GM18907 (cell line): ENCODE data around the gene DNAAF3.
"Not testable (repeated sequence)": the region's sequence is repeated elsewhere in the genome, so short reads cannot be mapped to it uniquely, and the experiment has no call there.

ENCODE experiments used
- ATAC-seq: cut with Tn5 transposase; IDR thresholded peaks from one replicate; pipeline ENCODE4 v1.9.1; 2021; ENCODE audit warnings: mild to moderate bottlenecking, moderate library complexity; ENCODE audit not compliant: unreplicated experiment

The DNAAF3 gene

DNA sequence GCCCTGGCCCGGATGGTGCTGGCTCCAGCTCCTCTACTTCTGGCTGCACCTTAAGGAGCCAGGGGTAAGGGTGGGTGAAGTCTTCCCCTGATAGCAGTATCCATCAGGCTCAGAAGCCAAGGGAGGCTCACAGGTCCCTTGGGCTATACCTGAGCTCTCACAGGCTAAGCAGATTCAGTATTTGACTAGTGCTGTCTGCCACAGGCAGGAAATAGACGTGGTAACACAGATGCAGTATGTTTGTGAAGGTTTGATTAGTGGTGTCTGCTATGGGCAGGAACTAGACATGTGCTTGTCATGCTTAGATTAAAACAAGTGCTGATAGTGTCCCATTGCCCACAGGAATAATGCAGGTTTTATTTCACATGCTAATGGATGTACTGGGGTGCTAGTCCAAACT is 9.7 kb upstream of the DNAAF3 start:
- ATAC-seq, result no peak

DNA sequence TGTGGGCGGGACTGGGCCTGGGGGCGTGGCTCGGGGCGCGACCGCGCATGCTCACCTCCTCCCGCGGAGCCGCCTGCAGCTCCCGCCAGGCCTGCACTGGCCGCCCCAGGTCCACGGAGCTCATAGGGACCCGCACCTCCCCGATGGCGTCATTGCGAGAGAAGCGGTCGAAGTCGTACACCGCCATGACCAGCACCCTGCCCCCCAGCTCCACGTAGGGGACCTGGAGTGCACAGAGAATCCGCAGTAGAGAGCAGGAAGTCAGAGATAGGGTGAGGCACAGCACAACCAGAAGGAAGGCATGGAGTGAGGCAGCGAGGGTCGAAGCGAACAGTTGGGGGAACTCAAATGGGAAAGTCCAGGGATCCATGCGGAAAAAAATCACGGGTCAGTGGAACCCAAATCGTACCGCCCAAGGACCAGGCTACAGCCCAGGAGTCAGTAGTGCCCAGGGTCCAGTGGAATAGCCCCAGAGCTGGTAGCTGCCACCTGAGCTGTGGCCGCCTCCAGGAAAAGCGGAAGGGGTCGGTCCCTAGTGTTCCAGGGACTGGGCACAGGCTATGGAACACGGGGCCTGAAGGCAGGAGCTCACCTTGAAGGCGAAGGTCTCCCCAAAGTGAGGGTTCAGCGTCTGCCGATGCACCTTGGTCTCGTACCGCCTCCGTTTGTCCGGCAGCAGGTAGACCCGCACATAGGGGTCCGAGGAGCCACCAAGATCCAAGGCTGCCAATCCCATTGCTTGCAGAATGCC is 8.9 kb upstream of the DNAAF3 start:
- ATAC-seq, result no peak

DNA sequence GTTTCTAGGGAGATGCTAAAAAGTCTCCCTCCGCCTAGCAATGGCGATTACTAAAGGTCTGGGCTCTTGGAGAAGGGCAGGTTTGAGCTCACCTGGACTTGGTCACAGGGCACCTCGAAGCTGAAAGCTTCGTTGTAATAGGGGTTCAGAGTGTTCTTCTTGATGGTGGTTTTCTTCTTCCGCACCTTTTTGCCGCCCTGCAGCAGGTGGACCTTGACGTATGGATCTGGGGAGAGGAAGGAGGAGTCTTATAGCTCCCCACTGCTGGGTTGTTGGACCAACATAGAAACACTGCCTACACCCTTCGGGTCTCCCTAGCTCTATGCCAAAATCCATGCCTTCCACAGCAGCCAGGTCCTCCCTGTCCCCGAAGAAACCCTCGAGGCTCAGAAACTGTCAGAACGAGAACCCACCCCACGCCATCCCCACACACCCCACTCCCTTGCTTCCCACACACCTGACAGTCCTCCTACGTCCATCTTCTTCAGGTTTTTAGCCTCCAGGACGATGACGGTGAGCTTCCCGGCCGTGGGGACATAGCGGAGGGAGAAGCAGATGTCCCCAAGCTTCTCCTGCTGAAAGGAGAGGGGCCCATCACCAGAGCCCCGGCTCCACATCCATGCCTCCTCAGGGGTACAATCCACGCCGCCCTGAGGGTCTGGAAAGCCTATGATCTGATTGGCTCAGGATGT is 8.2 kb upstream of the DNAAF3 start:
- no peak for ATAC-seq

DNA sequence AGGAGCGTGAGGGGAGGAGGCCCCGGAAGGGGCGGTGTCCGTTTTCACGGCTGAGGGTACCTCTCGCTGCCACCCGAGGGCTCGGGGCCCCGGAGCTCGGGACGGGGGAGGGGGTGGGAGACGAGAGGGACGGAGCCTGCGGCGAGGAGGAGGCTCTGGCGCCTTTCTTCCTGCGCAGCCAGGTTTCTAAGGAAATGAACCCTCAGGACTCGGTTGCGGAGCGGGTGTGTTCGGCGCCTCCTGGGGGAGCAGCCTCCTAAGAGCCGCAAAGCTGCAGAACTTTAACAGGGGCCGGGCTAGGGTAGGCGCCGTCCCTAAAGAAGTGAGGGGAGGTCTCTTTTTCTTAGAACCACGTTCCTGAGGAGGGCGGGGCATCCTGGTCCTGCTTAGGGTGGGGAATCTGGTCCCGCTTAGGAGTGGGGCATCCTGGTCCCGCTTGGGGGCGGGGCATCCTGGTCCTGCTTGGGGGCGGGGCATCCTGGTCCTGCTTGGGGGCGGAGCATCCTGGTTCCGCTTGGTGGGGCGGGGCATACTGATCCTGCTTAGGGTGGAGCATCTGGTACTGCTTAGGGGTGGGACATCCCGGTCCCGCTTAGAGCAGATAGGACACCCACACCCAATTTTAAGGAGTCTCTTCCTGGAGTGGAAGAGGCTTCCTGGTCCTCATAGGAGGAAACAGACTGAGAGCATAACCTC is 7.4 kb upstream of the DNAAF3 start:
- ATAC-seq, result no peak

DNA sequence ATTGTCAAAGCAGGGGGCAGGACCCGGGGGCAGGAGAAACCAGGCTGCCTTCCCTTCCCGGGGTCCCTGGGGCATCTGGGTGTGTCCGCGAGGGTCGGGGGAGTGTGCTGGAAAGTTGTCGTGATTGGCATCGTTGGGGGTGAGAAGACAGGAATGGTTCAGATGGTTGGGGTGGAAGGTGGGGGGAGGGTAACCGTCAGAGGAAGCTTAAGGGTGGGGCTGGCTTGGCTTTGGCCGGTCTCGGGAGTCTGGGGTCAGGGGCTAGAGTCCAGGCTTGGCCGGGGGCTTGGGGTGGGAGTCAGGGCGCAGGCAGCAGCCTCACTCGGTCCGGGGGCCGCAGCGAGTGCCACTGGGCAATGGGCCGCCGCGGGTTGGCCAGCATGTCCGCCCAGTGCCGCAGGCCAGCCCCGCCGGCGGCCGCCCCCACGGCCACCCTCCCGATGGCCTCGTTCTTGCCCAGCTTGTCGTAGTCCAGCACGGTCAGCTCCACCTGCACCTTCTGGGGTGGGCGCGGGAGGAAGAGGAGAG is 6.8 kb upstream of the DNAAF3 start:
- ATAC-seq, result no peak

DNA sequence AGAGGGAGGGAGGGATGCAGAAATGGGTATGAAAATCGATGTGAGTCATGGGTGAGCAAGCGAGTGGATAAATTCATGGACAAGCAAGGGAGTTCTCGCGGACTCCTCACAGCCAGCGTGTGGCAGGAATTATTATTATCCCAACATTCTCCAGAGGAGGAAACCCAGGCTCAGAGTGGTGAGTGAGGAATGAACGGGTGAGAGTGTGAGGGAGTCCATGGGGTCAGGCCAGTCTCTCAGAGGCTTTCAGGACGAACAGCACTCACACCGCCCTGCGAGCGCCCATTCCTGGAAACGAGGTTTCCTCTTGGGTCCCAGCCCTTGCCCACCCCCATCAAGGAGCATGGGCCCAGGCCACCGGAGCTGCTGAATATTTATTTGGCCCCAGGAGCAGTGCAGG is 6.3 kb upstream of the DNAAF3 start:
- no peak for ATAC-seq

DNA sequence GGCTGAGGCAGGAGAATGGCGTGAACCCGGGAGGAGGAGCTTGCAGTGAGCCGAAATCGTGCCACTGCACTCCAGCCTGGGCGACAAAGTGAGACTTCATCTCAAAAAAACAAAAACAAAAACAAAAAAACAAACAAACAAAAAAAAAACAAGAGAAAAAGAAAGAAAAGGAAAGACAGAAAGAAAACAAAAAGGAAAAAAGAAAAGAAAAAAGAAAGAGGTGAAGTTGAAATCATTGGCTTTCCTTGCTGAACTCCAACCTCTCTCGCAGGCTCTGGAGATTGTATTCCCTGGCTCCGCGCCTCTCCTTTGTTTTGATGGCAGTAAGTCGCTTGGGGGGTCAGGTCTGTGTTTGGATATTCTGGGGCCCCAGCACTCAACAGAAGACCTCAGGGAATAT is 5.9 kb upstream of the DNAAF3 start:
- ATAC-seq, result not testable (repeated sequence)

DNA sequence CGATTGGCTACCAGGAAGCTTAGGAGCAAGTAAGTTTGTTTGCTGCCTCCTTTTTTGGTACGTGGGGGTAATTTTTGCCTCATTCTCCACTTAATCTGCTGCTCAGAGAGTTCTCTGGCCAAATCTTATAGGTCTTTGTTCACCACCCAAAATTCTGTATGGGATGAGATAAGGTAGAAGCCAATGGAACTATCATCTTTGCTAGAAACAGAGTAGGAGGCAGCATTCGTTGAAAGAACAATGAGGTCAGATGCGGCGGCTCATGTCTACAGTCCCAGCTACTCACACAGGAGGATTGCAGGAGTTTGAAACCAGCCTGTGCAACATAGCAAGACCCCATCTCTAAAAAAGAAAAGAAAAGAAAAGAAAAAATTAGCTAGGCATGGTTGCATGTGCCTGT is 5.0 kb upstream of the DNAAF3 start:
- ATAC-seq, result no peak

DNA sequence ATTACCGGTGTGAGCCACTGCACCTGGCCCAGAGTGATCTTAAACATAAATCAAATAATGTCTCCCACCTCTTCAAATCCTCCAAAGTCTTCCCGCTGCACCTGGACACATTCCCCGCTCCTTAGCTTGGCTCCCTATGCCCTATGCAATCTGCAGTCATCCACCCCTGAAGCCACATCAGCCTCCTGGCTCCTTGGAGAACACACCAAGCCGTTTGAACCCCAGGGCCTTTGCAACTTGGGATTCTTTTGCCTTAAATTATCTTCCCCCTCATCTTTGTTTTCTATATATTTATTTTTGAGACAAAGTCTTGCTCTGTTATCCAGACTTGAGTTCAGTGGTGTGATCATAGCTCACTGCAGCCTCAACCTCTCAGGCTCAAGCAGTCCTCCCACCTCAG is 2.7 kb upstream of the DNAAF3 start:
- ATAC-seq, result no peak

DNA sequence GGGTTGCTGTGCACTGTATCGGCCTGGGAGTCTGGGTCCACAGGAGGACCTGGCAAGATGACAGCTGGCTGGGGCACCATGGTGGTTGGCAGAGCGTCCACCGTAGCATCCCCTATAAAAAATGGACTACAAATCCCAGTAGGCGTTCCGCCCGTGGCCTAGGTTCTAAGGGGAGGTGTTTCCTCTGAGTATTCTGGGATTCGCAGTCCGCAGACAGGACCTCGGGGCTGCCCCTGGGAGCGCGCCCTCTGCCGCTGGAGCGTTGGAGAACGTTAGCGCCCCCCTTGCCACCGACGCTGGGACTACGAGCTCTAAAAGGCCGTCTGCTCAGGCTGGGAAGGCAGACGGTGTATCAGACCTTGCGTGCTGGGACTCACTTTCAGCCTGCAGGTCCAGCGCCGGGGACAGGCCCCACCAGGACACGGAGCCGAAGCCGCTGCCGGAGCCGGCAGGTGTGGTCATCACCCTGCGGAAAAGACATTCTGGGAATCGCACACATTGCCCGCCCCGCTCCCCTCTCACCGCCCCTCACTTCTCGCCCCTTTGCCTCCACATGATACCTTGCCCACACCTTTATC is 372 bp downstream of the DNAAF3 start:
- ATAC-seq, result peak; percentile 24

DNA sequence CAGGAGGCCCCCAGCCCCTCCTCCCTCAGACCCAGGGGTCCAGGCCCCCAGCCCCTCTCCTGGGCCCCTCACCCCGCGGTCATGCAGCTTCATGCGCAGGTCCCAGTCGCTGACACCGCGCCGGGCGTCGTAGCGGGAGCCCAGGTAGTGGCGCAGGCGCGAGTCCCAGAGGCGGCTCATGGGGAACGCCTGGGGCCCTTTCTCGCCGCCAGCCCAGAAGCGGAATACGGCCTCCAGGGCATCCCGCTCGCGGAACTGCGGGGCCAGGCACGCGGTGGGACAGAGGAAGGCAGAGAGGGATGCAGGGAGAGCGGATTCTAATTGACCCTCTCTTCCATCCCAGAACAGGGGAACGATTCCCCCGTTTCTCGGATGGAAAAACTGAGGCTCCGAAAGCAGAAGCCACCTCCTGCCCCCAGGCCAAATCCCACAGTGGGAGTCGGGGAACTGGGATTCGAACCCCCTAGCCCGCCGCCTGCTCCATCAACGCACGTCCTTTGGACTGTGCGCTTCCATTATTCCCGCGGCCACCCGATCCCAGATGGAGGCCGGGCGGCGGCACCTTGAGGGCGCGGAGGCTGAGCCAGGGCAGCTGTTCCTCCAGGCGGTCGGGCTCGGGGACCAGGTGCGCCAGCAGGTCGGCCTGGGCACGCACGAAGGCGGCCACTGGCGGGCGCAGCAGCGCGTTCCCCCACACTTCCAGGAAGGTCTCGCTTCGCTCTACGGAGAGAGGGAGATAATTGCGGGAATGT is 4.7 kb downstream of the DNAAF3 start:
- no peak for ATAC-seq

DNA sequence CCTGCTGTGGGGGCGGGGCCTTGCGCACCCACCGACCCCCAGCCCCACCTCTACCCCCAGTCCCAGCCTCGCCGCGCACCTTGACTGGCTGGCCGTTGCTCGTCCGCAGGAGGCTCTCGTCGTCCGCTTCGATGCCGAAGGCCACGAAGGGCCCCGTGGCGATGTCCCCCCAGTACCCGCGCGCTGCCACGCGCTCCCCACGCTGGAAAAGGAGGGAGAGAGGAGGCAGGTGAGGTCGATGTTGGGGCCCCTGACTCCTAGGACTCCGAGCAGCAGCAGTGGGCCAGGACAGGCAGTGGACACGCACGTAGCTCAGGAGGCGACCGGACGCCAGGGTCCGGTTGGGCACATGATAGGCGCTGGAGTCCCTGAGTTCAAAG is 5.4 kb downstream of the DNAAF3 start:
- no peak for ATAC-seq

DNA sequence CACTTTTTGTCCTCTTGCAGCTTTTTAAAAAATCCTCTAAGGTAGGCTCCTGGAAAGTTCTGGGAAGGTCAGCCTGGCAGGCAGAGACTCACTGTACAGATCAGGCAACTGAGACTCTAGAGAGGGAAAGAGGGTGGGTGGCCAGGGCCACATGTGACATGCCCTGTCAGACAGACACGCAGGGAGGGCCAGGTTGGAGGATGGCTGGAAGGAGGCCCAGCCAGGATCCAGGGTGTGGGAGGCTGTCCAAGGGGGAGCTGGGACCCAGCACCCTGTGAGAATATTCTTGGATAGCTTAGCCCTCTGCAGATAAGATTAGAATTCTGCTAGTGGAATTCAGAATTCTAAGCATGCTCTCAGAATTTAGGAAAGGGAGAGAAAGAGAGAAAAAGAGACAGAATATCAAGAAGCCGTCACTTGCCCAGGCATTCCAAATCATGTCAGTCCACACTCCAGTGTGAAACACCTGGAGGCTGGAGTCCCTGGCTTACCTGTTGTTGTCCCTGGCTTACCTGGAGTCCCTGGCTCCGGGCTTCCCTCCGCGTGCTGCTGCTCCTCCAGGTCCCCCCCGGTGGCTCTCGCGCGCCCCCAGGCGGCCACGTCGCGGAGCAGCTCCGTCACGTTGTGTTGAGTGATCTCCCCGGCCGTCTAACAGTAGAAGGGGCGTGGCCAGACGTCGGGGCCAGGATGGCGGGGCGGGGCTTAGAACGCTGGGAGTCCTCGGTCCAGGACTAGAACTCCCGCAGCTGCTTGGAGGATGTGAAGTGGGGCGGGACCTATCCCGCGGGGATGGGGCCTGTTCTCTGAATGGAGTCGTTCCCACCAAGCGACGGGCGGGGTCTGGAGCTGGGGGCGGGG is 6.1 kb downstream of the DNAAF3 start:
- peak; percentile 52 for ATAC-seq

DNA sequence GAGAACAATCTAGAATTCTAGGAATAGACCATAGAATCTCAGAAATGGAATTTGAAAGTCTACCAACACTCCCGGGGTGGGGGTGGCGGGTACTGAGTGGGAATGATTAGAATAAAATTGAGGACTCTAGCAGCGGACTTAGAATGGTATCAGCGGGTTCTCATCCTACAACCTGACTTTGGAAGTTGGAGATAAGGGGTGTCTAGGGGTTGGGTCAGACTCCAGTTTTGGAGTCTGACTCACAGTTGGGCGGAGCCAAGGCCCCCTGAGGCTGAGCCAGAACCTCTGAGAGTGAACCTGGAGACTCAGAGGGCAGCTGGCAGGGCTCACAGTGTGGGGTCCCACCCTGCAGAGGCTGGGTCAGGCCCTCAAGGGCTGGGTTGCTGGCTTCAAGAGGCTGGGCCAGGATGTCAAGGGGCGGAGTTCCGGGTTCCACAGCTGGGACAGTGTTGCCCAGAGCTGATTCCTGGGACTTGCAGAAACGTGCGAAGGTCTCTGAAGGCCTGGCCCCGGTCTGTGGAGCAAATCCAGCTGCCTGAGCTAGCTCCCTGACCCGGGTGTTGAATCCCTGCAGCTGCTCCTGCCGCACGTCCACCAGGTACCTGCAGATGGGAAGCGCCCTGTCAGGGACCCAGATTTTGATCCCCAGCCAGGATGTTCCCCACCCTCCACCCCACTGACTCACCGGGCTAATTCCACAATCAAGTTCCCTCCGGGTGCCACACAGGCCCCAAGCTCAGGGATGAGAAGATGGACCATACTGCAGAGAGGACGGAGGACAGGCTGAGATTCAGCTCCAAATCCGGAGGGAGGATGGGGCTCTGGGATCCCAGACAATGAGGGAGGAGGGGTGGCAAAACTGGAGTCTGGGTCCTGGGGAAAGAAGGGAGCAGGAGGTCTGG is 7.3 kb downstream of the DNAAF3 start:
- ATAC-seq, result no peak

DNA sequence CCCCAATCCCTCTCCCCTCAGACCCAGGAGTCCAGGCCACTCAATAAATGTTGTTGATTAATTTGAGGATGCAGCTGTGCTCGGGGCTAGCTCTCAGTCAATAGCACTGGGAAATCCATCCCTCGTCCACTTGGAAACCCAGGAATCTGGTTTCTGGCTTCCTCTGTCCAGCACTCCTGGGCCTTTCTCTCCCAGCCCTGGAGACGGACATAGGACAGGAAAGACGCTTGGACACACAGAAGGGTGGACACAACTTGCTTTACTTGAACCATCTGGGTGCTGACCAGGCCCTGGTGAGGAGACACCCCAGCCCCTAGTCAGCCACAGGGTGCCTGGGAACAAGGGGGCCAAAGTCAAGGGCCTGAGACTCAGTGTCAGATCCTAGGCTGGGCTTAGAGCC is 8.0 kb downstream of the DNAAF3 start:
- ATAC-seq, result no peak

DNA sequence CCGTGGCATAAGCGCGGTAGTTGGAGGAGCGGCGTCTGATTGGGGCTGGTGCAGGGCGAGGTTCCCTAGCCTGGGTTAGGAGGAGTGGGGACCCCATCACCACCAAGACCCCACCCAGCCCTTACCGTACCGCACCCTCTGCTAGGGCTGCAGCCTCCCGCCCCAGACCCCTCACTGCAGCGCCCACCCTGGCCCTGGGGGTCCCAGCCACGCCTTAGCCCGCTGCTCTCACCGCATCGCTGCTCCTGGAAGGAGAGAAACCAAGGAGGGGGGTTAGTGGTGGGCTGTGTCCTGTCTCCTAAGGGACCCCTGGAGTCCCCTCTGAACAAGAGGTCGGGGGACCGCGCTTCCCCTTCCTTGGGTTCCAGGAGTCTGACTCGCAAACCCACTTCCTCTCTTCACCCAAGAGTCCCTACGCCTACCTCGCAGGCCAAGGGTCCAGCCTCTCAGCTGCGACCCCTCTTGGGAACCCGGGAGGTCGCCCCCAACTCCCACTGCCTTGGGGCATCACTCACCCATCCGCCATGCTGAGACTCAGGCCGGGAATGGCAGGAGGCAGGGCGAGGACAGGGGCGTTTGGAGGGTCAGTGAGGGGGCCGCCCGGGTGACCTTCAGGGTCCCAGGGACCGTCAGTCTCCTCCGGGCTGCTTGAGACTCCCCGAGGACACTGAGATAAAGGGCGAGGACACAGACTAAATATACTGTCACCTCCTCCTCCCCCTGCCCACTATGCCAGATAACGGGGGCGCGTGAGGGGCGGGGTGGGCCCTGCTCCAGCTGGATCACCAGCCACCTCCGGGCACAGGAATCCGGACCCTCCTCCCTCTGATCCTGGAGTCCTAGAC is 9.1 kb downstream of the DNAAF3 start, which contains the start of gene TNNI3:
Gene TNNI3, minus strand, starts transcription at position 669 of the 845 bp plus-strand sequence. Its CDS starts 143 bp downstream, at position 526.
- no peak for ATAC-seq

DNA sequence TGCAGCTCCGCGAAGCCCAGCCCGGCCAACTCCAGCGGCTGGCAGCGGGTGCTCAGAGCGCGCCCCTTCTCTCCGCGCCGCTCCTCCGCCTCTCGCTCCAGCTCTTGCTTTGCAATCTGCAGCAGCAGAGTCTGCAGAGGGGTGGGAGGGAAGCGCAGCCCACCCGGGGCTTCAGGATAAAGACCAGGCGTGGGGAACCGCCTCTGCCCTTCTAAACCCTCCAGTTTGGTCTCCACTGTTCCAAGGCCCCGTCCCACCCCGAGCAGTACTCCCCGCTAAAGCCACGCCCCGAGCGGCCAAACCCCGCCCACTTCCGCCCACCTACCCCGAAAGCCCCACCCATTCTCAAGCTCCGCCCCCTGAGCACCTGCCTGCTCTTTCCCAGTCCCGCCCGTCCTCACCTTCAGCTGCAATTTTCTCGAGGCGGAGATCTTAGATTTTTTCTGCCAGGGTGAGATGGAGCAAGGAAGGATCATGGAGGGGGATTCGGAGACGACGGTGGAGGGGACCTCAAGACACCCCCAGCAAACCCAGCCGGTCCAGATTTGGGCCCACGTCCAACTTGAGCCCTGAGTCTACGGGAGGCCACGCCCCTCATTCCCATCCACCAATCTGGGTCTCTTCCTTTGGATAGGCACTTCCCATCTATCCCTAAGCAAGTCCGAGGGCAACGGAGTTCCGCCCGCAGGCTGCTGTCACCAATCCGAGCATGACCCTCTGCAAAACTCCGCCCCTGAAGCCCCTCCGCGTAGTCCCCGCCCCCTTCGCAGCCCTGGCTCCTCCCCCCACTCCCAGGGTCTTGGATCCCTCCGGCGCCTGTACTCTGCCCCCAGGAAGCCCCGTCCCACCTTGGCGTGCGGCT is 10.0 kb downstream of the DNAAF3 start:
- ATAC-seq, result no peak
